ENCODE data around the gene MICU1.
"Not testable (repeated sequence)": the region's sequence is repeated elsewhere in the genome, so short reads cannot be mapped to it uniquely, and the experiment has no call there.

DNA sequence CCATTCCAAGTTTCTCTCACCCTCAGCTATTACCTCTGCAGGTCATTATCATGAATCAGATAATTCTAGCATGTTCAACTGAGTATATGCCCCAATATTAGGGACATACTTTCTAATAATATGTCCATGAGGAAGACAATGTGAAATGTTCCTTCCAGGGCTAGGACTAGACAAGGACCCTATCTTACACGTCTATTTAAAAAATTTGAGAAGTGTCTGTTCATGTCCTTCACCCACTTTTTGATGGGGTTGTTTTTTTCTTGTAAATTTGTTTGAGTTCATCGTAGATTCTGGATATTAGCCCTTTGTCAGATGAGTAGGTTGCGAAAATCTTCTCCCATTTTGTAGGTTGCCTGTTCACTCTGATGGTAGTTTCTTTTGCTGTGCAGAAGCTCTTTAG, 21.1 kb upstream of the MICU1 start:
- TF ChIP-seq CTCF (IDR thresholded peaks at IDR 0.05); POLR2A (IDR thresholded peaks at IDR 0.05); POLR2AphosphoS5 (IDR thresholded peaks at IDR 0.05); EP300 (IDR thresholded peaks at IDR 0.05; ENCODE audit: low read depth): not testable (repeated sequence)

Measured in transverse colon (tissue), 4 donors.